Smooth muscle cell (in vitro differentiated cells): ENCODE data around the gene NATD1. TPM values are rescaled to one million over a fixed set of nuclear protein-coding genes. Genes with fewer than 3 reads are reported as not detected.

ENCODE experiments used
- DNase-seq: peaks from one replicate; lab custom pipeline; 2025; ENCODE audit not compliant: unreplicated experiment; lab: John Stamatoyannopoulos, UW
- H2AFZ ChIP-seq: fragments of 200-600 bp; sonication (generic); 2 replicates; pipeline ENCODE4 v1.6.0; 2016; ENCODE audit warnings: antibody characterized with exemption, low read depth, mild to moderate bottlenecking
- H3F3A ChIP-seq: fragments of 200-600 bp; sonication (generic); 2 replicates; pipeline ENCODE4 v1.6.0; 2017; ENCODE audit warnings: antibody characterized with exemption, low read depth
- H3K27ac ChIP-seq: fragments of 200-600 bp; sonication (generic); 2 replicates; pipeline ENCODE4 v1.5.1; 2016; ENCODE audit warnings: low read depth, mild to moderate bottlenecking
- H3K27me3 ChIP-seq: fragments of 200-600 bp; sonication (generic); 2 replicates; pipeline ENCODE4 v1.6.1; 2016; ENCODE audit warnings: low read depth, mild to moderate bottlenecking
- H3K36me3 ChIP-seq: fragments of 200-600 bp; sonication (generic); 2 replicates; pipeline ENCODE4 v1.5.1; 2016; ENCODE audit warnings: low read depth
- H3K4me1 ChIP-seq: fragments of 200-600 bp; sonication (generic); 2 replicates; pipeline ENCODE4 v1.5.1; 2016; ENCODE audit warnings: low read depth
- H3K4me2 ChIP-seq: fragments of 200-600 bp; sonication (generic); 2 replicates; pipeline ENCODE4 v1.6.0; 2016; ENCODE audit warnings: mild to moderate bottlenecking
- H3K4me3 ChIP-seq: fragments of 200-600 bp; sonication (generic); 2 replicates; pipeline ENCODE4 v1.5.1; 2016; ENCODE audit warnings: mild to moderate bottlenecking
- H3K79me2 ChIP-seq: fragments of 200-600 bp; sonication (generic); 2 replicates; pipeline ENCODE4 v1.6.0; 2016; ENCODE audit warnings: low read depth, mild to moderate bottlenecking
- H3K9ac ChIP-seq: fragments of 200-600 bp; sonication (generic); 2 replicates; pipeline ENCODE4 v1.6.0; 2016; ENCODE audit warnings: low read depth
- H3K9me3 ChIP-seq: fragments of 200-600 bp; sonication (generic); replicated peaks from 2 replicates; pipeline ENCODE4 v1.5.1; 2016; ENCODE audit warnings: low read depth
- H4K20me1 ChIP-seq: fragments of 200-600 bp; sonication (generic); 2 replicates; pipeline ENCODE4 v1.6.0; 2016; ENCODE audit warnings: low read depth
- CTCF ChIP-seq: fragments of 200-600 bp; sonication (generic); IDR thresholded peaks from 2 replicates; pipeline ENCODE4 v1.5.1; 2017; ENCODE audit warnings: borderline replicate concordance, mild to moderate bottlenecking, antibody characterized with exemption; ENCODE audit not compliant: insufficient read depth, poor library complexity, severe bottlenecking
- WGBS: methylation state at CpG from one replicate; pipeline ENCODE4 v1.1.7; 2016; ENCODE audit warnings: low lambda C conversion rate; 5-methylcytosine and 5-hydroxymethylcytosine counted together
- polyA plus RNA-seq: library from polyadenylated mRNA; unstranded; fragments of >200 nt; fragmentation: Nextera tagmentation; extraction: Ambion mirVana; gene quantifications from 2 replicates; pipeline ENCODE4 v1.2.1, GENCODE V29; 2016
- total RNA-seq: library from RNA; depleted of rRNA; stranded (reverse); fragments of >200 nt; gene quantifications from 2 replicates; pipeline ENCODE4 v1.2.3, GENCODE V29; 2014

NATD1 gene
- total and polyA plus RNA-seq, 2 experiments from 2014 or later = 2.2 to 2.7 TPM

DNA sequence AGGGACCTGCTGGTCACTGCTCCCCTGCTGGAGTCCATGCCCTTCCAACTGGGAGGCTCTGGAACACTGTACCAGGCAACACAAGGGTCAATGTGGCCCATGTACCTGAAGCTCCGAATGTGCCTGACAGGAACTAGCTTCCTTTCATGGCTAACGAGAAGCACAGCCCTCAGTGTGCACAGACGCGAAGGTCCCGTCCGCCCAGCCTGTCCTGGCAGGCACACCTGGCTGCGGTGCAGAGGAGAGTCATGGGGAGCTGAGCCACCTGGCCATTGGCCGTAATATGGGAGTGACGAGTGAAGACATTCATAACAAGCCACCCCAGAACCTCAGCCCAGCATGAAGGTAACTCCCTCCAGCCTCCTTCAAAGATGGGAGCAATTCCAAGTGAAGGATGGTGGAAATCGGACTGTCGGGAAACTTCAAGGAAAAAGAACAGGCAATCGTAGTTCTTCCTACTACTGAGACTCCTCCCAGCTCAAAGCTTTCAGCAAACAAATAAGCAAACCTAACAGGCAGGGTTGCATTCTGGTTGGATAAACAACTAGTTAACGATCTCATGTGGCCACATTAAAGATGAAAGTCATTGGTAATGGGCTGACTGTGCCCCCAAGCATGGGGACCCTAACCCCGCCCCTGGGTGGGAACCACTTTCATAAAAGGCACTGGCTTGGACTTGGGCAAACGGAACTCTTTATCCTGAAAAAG lies 52.5 kb downstream of the NATD1 start:
- Histone ChIP-seq H3K4me3 (no peak overlapping the region), H3K4me2 (peak overlapping the region; percentile 12), H3K9me3 (no peaks in the 10 kb centered on the region), H3F3A (peaks cover 5% of the 10 kb centered on the region), H3K79me2 (peaks cover 71% of the 10 kb centered on the region), H3K27me3 (no peaks in the 10 kb centered on the region), H4K20me1 (peaks cover 100% of the 10 kb centered on the region), H3K4me1 (peaks cover 11% of the 10 kb centered on the region), H3K9ac (no peak overlapping the region), H3K27ac (no peak overlapping the region), H3K36me3 (no peaks in the 10 kb centered on the region), H2AFZ (no peak overlapping the region)
- TF ChIP-seq CTCF = no peak
- WGBS = 96% methylated on average over 15 of the region's 15 CpGs
- DNase-seq = no peak

- H3K27me3 ChIP-seq = no peaks in the 10 kb centered on the region
- DNase-seq = no peak
- H3K4me1 ChIP-seq = peaks cover 11% of the 10 kb centered on the region
- peaks cover 100% of the 10 kb centered on the region for H4K20me1 ChIP-seq
- 45% methylated on average over 10 of the region's 10 CpGs for WGBS
- no peak overlapping the region for H3K4me3 ChIP-seq
- peaks cover 62% of the 10 kb centered on the region for H3K79me2 ChIP-seq
- no peak overlapping the region for H2AFZ ChIP-seq
- TF ChIP-seq CTCF = no peak
- no peaks in the 10 kb centered on the region for H3K36me3 ChIP-seq
- no peaks in the 10 kb centered on the region for H3K9me3 ChIP-seq
- H3K9ac ChIP-seq = no peak overlapping the region
- H3K27ac ChIP-seq = peak overlapping the region; percentile 47
- peak overlapping the region; percentile 70 for H3K4me2 ChIP-seq
- H3F3A ChIP-seq = peaks cover 5% of the 10 kb centered on the region
Measured at GRCh38 chr17:21199856-21200255, 53.4 kb downstream of the NATD1 start.

DNA sequence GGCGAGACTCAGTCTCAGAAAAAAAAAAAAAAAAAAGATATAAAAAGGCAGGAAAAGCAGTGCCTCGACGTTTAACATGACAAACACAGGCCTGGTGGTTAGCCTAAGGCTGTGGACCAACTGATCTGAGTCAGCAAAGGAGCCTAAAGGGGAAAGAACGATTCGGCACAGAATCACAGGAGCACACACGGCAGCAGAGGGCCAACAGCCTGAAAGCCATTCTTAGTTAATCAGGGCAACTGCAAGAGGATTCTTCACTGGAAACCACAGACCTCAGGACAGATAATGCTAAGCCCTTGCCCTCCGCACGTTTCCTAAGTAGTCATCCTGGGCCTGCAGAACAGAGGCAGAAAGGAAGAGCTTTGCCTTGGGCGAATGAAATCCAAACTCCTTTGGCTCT lies 53.9 kb downstream of the NATD1 start:
- H2AFZ ChIP-seq = no peak overlapping the region
- H3K9ac ChIP-seq = no peak overlapping the region
- peaks cover 5% of the 10 kb centered on the region for H3F3A ChIP-seq
- H3K4me1 ChIP-seq = peaks cover 11% of the 10 kb centered on the region
- H3K36me3 ChIP-seq = no peaks in the 10 kb centered on the region
- no peaks in the 10 kb centered on the region for H3K9me3 ChIP-seq
- peak overlapping the region; percentile 47 for H3K27ac ChIP-seq
- peak overlapping the region; percentile 70 for H3K4me2 ChIP-seq
- 4% methylated on average over 9 of the region's 9 CpGs for WGBS
- no peak overlapping the region for H3K4me3 ChIP-seq
- H3K79me2 ChIP-seq = peaks cover 57% of the 10 kb centered on the region
- no peak for DNase-seq
- H4K20me1 ChIP-seq = peaks cover 100% of the 10 kb centered on the region
- TF ChIP-seq CTCF = no peak
- H3K27me3 ChIP-seq = no peaks in the 10 kb centered on the region

DNA sequence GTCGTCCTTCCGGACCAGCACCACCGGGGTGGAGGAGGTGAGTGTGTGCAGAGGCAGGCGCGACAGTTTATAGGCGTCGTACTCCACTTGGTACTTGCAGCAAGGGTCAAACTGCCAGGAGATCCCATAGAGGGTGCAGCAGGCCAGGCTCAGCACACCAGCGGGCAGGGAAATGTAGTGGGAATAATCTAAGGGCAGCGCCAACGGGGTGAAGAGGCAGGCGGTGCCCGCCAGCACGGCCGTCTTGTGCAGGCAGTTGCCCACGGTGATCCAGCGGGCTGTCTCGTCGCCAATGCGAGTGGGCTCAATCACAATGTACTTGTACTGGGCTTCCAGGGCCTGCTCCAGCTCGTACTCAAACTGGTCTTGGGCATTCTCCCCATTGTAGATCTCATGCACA lies 54.8 kb downstream of the NATD1 start:
- Histone ChIP-seq H3K36me3 (no peaks in the 10 kb centered on the region), H3K9me3 (no peaks in the 10 kb centered on the region), H3K4me1 (peaks cover 11% of the 10 kb centered on the region), H3F3A (peaks cover 5% of the 10 kb centered on the region), H3K4me2 (no peak overlapping the region), H3K27ac (no peak overlapping the region), H3K79me2 (peaks cover 48% of the 10 kb centered on the region), H3K4me3 (no peak overlapping the region), H3K9ac (no peak overlapping the region), H2AFZ (no peak overlapping the region), H4K20me1 (peaks cover 95% of the 10 kb centered on the region), H3K27me3 (no peaks in the 10 kb centered on the region)
- WGBS = 98% methylated on average over 20 of the region's 20 CpGs
- no peak for TF ChIP-seq CTCF
- DNase-seq = no peak
